Adrenal gland (tissue), 5 donors: ENCODE data around the gene DPP8.

Source experiments
- CTCF ChIP-seq, 6 experiments: fragments of 450-650 bp in 4 of 6; fragments of 200-600 bp in 2 of 6; sonication (generic) in 1 of 6; IDR thresholded peaks; 1 replicate in 5 of 6; 2 replicates in 1 of 6; pipeline versions ENCODE4 v1.5.1 to v1.8.0; 2016 to 2021; ENCODE audit warnings: antibody characterized with exemption in 6 of 6, mild to moderate bottlenecking in 2 of 6, moderate library complexity in 1 of 6
- POLR2A ChIP-seq, 2 donors: fragments of 450-650 bp; IDR thresholded peaks; one replicate each; pipeline ENCODE4 v1.6.1; 2017; ENCODE audit warnings: antibody characterized with exemption in 2 of 2, mild to moderate bottlenecking in 2 of 2, moderate library complexity in 1 of 2
- donor health status: DM: no; HTN: no; CAD: no.

GRCh38 chr15:65451989-65452388, 65.5 kb downstream of the DPP8 start:
- no peak for TF ChIP-seq CTCF (IDR thresholded peaks at IDR 0.05)
- no peak for TF ChIP-seq POLR2A (IDR thresholded peaks at IDR 0.05)
